WI38 (cell line): ENCODE data around the gene FBXL7.

Experiments
- H3K4me3 ChIP-seq: 2 replicates; pipeline ENCODE4 v1.5.1; 2011; ENCODE audit warnings: low read depth, mild to moderate bottlenecking, control low read depth, low read length
- TF ChIP-seq, protein P1 (sequence below): IDR thresholded peaks from 2 replicates; pipeline ENCODE4 v1.5.1; 2012; ENCODE audit warnings: low read depth, mild to moderate bottlenecking, control low read depth, low read length

FBXL7 gene

GRCh38 chr5:15551113-15551504 lies 51.1 kb downstream of the FBXL7 start:
- TF ChIP-seq, protein P1, sequence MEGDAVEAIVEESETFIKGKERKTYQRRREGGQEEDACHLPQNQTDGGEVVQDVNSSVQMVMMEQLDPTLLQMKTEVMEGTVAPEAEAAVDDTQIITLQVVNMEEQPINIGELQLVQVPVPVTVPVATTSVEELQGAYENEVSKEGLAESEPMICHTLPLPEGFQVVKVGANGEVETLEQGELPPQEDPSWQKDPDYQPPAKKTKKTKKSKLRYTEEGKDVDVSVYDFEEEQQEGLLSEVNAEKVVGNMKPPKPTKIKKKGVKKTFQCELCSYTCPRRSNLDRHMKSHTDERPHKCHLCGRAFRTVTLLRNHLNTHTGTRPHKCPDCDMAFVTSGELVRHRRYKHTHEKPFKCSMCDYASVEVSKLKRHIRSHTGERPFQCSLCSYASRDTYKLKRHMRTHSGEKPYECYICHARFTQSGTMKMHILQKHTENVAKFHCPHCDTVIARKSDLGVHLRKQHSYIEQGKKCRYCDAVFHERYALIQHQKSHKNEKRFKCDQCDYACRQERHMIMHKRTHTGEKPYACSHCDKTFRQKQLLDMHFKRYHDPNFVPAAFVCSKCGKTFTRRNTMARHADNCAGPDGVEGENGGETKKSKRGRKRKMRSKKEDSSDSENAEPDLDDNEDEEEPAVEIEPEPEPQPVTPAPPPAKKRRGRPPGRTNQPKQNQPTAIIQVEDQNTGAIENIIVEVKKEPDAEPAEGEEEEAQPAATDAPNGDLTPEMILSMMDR: no peak
- H3K4me3 ChIP-seq: no peak overlapping the region

DNA sequence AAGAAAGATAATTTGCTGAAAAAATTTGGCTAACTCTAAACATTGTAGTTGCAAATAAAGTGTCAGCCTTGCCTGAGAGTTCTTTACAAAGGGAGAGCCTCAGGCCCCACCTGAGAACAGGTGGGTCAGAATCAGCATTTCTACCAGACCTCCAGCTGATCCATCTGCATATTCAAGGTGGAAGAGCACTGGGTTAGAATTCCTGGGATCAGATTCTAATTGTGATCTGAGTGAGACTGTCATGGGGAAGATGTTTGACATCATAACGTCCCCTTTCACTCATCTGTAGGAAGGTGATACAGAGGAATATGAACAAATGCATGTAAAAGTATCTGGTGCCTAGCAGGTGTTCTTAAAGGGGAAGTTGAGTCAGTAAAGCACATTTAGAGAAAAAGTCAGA lies 54.6 kb downstream of the FBXL7 start:
- TF ChIP-seq, protein P1: no peak
- H3K4me3 ChIP-seq: no peak overlapping the region

GRCh38 chr5:15555176-15555575 lies 55.2 kb downstream of the FBXL7 start:
- TF ChIP-seq, protein P1: no peak
- no peak overlapping the region for H3K4me3 ChIP-seq

- H3K4me3 ChIP-seq: no peak overlapping the region
- TF ChIP-seq, protein P1: no peak
These were observed 58.3 kb downstream of the FBXL7 start for GRCh38 chr5:15558240-15558639.

DNA sequence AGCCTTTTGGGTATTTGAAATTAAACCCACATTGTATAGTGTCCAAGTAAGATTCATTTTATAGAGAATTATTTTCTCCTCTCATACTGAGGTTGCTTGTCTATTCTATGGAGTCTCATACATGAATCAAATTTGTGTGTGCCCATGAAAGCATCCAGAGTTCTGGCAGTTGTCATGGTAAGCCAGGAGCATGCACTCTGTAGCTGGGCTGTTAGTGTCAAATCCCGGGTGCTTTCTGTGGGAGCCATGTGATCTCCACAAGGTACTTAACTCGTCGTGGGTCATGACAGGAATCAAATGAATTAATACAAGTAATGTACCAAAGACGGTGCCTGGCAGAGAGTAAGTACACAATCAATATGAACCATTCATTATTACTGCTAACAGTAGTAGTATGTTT lies 58.7 kb downstream of the FBXL7 start:
- H3K4me3 ChIP-seq: no peak overlapping the region
- TF ChIP-seq, protein P1: no peak

DNA sequence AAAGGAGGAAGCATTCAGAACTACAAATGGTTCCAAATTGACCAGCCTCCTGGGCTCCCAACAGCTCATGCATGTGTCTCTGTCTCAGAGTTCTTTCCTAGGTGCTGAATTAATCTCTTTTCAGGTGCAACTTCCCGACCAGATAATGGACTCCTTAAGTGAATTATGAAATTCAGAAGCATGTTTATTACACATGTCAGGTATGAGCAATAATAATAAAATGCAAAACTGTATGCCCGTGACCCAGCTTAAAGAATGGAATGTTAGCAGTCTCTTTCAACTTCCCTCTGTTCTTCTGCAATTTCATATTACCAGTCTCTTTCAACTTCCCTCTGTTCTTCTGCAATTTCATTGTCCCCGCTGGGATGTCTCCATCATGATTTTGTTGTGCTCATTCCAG lies 60.4 kb downstream of the FBXL7 start:
- no peak overlapping the region for H3K4me3 ChIP-seq

GRCh38 chr5:15564523-15564922 lies 64.5 kb downstream of the FBXL7 start:
- TF ChIP-seq, protein P1: no peak
- H3K4me3 ChIP-seq: no peak overlapping the region

More for the DNA sequence above, 60.4 kb downstream of the FBXL7 start:
- TF ChIP-seq, protein P1: no peak
